ENCODE results near the gene AKAP8L. TPM values are rescaled to one million over a fixed set of nuclear protein-coding genes. Genes with fewer than 3 reads are reported as not detected.
A peak's percentile ranks its signal among the peaks of the same experiment; 100 is the strongest.
"Not testable (repeated sequence)": the region's sequence is repeated elsewhere in the genome, so short reads cannot be mapped to it uniquely, and the experiment has no call there.

Gene AKAP8L
- total RNA-seq, 2 donors from 2014 or later = 52.6 to 65.7 TPM

- intact Hi-C loops (cut with DNase I) = no loop called here
- DNase-seq (ENCODE audit: low spot score) = no peak
These were observed 5.3 kb upstream of the AKAP8L start for GRCh38 chr19:15424121-15424520.

GRCh38 chr19:15423130-15423529 is 4.3 kb upstream of the AKAP8L start:
- no peak for DNase-seq (ENCODE audit: low spot score)
- intact Hi-C loops (cut with DNase I) = no loop called here

- intact Hi-C loops (cut with DNase I) = no loop called here
- DNase-seq (ENCODE audit: low spot score) = no peak
These were observed 3.7 kb upstream of the AKAP8L start for GRCh38 chr19:15422296-15423075.

- no peak for DNase-seq (ENCODE audit: low spot score)
- intact Hi-C loops (cut with DNase I) = no loop called here
These were observed 3.0 kb upstream of the AKAP8L start for GRCh38 chr19:15421721-15422260.

- no peak for DNase-seq (ENCODE audit: low spot score)
- intact Hi-C loops (cut with DNase I) = no loop called here
These were observed 2.4 kb upstream of the AKAP8L start for GRCh38 chr19:15421136-15421695.

GRCh38 chr19:15419413-15420025 is 731 bp upstream of the AKAP8L start:
- intact Hi-C loops (cut with DNase I) = no loop called here
- no peak for DNase-seq (ENCODE audit: low spot score)

- DNase-seq (ENCODE audit: low spot score) = no peak
- intact Hi-C loops (cut with DNase I) = no loop called here
These were observed 583 bp downstream of the AKAP8L start for GRCh38 chr19:15418231-15418578.

- intact Hi-C loops (cut with DNase I) = no loop called here
These were observed 1.1 kb downstream of the AKAP8L start for GRCh38 chr19:15417699-15418098.

GRCh38 chr19:15412832-15413231 is 6.0 kb downstream of the AKAP8L start:
- no peak for DNase-seq (ENCODE audit: low spot score)
- intact Hi-C loops (cut with DNase I) = no loop called here

More at GRCh38 chr19:15417699-15418098, 1.1 kb downstream of the AKAP8L start:
- DNase-seq (ENCODE audit: low spot score) = peak; percentile 62

GRCh38 chr19:15411351-15411750 is 7.4 kb downstream of the AKAP8L start:
- DNase-seq (ENCODE audit: low spot score); intact Hi-C loops (cut with DNase I): not testable (repeated sequence)

- no peak for DNase-seq (ENCODE audit: low spot score)
- intact Hi-C loops (cut with DNase I) = loop anchor here in 1 of 2 donors (5.0 kb wide), 1 partner anchor 32 kb away; no protein-coding TSS in a partner anchor
These were observed 14.0 kb downstream of the AKAP8L start for GRCh38 chr19:15404780-15405211.

- intact Hi-C loops (cut with DNase I) = no loop called here
- DNase-seq (ENCODE audit: low spot score) = peak; percentile 75
These were observed 14.6 kb downstream of the AKAP8L start for GRCh38 chr19:15404097-15404779.

- DNase-seq (ENCODE audit: low spot score) = no peak
- intact Hi-C loops (cut with DNase I) = no loop called here
These were observed 15.6 kb downstream of the AKAP8L start for GRCh38 chr19:15403151-15403531.

GRCh38 chr19:15402411-15403150 is 16.2 kb downstream of the AKAP8L start:
- peak; percentile 51 for DNase-seq (ENCODE audit: low spot score)
- intact Hi-C loops (cut with DNase I) = no loop called here

GRCh38 chr19:15401397-15401710 is 17.4 kb downstream of the AKAP8L start:
- intact Hi-C loops (cut with DNase I) = no loop called here
- peak; percentile 69 for DNase-seq (ENCODE audit: low spot score)

GRCh38 chr19:15400521-15401396 is 18.0 kb downstream of the AKAP8L start:
- DNase-seq (ENCODE audit: low spot score) = peak; percentile 64
- intact Hi-C loops (cut with DNase I) = no loop called here

GRCh38 chr19:15399635-15400034 is 19.2 kb downstream of the AKAP8L start:
- no peak for DNase-seq (ENCODE audit: low spot score)
- intact Hi-C loops (cut with DNase I) = no loop called here

- intact Hi-C loops (cut with DNase I) = no loop called here
- DNase-seq (ENCODE audit: low spot score) = no peak
These were observed 19.6 kb downstream of the AKAP8L start for GRCh38 chr19:15399234-15399515.
